Adrenal gland (tissue), 5 donors: Measurements from ENCODE around the gene R3HDM4.

Experiments
- CTCF ChIP-seq, 6 experiments: fragments of 450-650 bp in 4 of 6; fragments of 200-600 bp in 2 of 6; sonication (generic) in 1 of 6; IDR thresholded peaks; 1 replicate in 5 of 6; 2 replicates in 1 of 6; pipeline versions ENCODE4 v1.5.1 to v1.8.0; 2016 to 2021; ENCODE audit warnings: antibody characterized with exemption in 6 of 6, mild to moderate bottlenecking in 2 of 6, moderate library complexity in 1 of 6
- POLR2A ChIP-seq, 2 donors: fragments of 450-650 bp; IDR thresholded peaks; one replicate each; pipeline ENCODE4 v1.6.1; 2017; ENCODE audit warnings: antibody characterized with exemption in 2 of 2, mild to moderate bottlenecking in 2 of 2, moderate library complexity in 1 of 2
- donor health status: DM: no; HTN: no; CAD: no.

GRCh38 chr19:926589-927350 is 13.8 kb upstream of the R3HDM4 start:
- TF ChIP-seq CTCF (IDR thresholded peaks at IDR 0.05) (no peak), POLR2A (IDR thresholded peaks at IDR 0.05) (no peak)
